H9 (cell line): Measurements from ENCODE around the gene TMEM117. TPM values are rescaled to one million over a fixed set of nuclear protein-coding genes. Genes with fewer than 3 reads are reported as not detected.

Source experiments
- DNase-seq: peaks from one replicate; pipeline ENCODE4 v3.0.0-alpha.2; 2017
- H2AFZ ChIP-seq: one replicate; pipeline ENCODE4 v1.6.1; 2013; ENCODE audit warnings: mild to moderate bottlenecking, low read length, control low read depth, moderate library complexity
- H2AK5ac ChIP-seq: 2 replicates; pipeline ENCODE4 v1.6.1; 2013; ENCODE audit warnings: low read length, control low read depth, mixed read lengths; ENCODE audit not compliant: insufficient read length
- H2BK120ac ChIP-seq: one replicate; pipeline ENCODE4 v1.6.1; 2013; ENCODE audit warnings: low read depth, mild to moderate bottlenecking, low read length, control low read depth, inconsistent platforms; ENCODE audit not compliant: poor library complexity, severe bottlenecking
- H2BK12ac ChIP-seq: 2 replicates; pipeline ENCODE4 v1.6.1; 2013; ENCODE audit warnings: low read length, control low read depth, mixed read lengths, low read depth; ENCODE audit not compliant: insufficient read length
- H2BK15ac ChIP-seq: 2 replicates; pipeline ENCODE4 v1.6.1; 2013; ENCODE audit warnings: low read depth, low read length, control low read depth
- H2BK20ac ChIP-seq: one replicate; pipeline ENCODE4 v1.6.1; 2013; ENCODE audit warnings: low read depth, mild to moderate bottlenecking, low read length, control low read depth, inconsistent platforms; ENCODE audit not compliant: poor library complexity, severe bottlenecking
- H2BK5ac ChIP-seq: 2 replicates; pipeline ENCODE4 v1.6.1; 2013; ENCODE audit warnings: low read length, control low read depth, mixed read lengths; ENCODE audit not compliant: insufficient read length
- H3K14ac ChIP-seq: 2 replicates; pipeline ENCODE4 v1.6.1; 2013; ENCODE audit warnings: low read length, control low read depth; ENCODE audit not compliant: insufficient read depth
- H3K18ac ChIP-seq: 2 replicates; pipeline ENCODE4 v1.6.1; 2013; ENCODE audit warnings: low read depth, mild to moderate bottlenecking, mixed read lengths, low read length, control low read depth; ENCODE audit not compliant: insufficient read length
- H3K23ac ChIP-seq: 2 replicates; pipeline ENCODE4 v1.6.1; 2013; ENCODE audit warnings: low read length, control low read depth, mixed read lengths, low read depth; ENCODE audit not compliant: insufficient read length
- H3K23me2 ChIP-seq: 2 replicates; pipeline ENCODE4 v1.6.1; 2013; ENCODE audit warnings: low read depth, mild to moderate bottlenecking, mixed read lengths, low read length, control low read depth; ENCODE audit not compliant: insufficient read length, poor library complexity, severe bottlenecking
- H3K27ac ChIP-seq: 2 replicates; pipeline ENCODE4 v1.5.1; 2013; ENCODE audit warnings: low read length, control low read depth, mixed read lengths, low read depth; ENCODE audit not compliant: insufficient read length
- H3K27me3 ChIP-seq: 2 replicates; pipeline ENCODE4 v1.6.1; 2013; ENCODE audit warnings: low read length, control low read depth, inconsistent platforms; ENCODE audit not compliant: insufficient read depth
- H3K4ac ChIP-seq: 2 replicates; pipeline ENCODE4 v1.6.1; 2013; ENCODE audit warnings: low read depth, mild to moderate bottlenecking, control low read depth, inconsistent platforms, low read length, moderate library complexity
- H3K4me1 ChIP-seq: 2 replicates; pipeline ENCODE4 v1.6.1; 2013; ENCODE audit warnings: low read length, control low read depth, inconsistent platforms; ENCODE audit not compliant: insufficient read depth
- H3K4me2 ChIP-seq: 2 replicates; pipeline ENCODE4 v1.6.1; 2013; ENCODE audit warnings: low read length, control low read depth, mixed read lengths; ENCODE audit not compliant: insufficient read length, insufficient read depth
- H3K56ac ChIP-seq: 2 replicates; pipeline ENCODE4 v1.6.1; 2013; ENCODE audit warnings: low read depth, mild to moderate bottlenecking, mixed read lengths, low read length, control low read depth; ENCODE audit not compliant: insufficient read length
- H3K79me1 ChIP-seq: 2 replicates; pipeline ENCODE4 v1.6.1; 2013; ENCODE audit warnings: low read depth, mild to moderate bottlenecking, moderate library complexity, low read length, control low read depth, inconsistent platforms; ENCODE audit not compliant: insufficient read depth, poor library complexity, severe bottlenecking
- H3K79me2 ChIP-seq: 2 replicates; pipeline ENCODE4 v1.6.1; 2013; ENCODE audit warnings: low read length, control low read depth, inconsistent platforms; ENCODE audit not compliant: insufficient read depth
- H3K9ac ChIP-seq: 2 replicates; pipeline ENCODE4 v1.6.1; 2013; ENCODE audit warnings: low read length, control low read depth, mixed read lengths; ENCODE audit not compliant: insufficient read length; ENCODE audit errors: extremely low read depth
- H3K9me3 ChIP-seq: one replicate; pipeline ENCODE4 v1.6.1; 2013; ENCODE audit warnings: low read depth, low read length, inconsistent platforms; ENCODE audit not compliant: control insufficient read depth
- H3T11ph ChIP-seq: one replicate; pipeline ENCODE4 v1.6.1; 2013; ENCODE audit warnings: mild to moderate bottlenecking, low read length, control low read depth, inconsistent platforms
- H4K20me1 ChIP-seq: one replicate; pipeline ENCODE4 v1.6.1; 2013; ENCODE audit not compliant: control insufficient read depth, insufficient read length, insufficient read depth
- H4K5ac ChIP-seq: 2 replicates; pipeline ENCODE4 v1.6.1; 2013; ENCODE audit warnings: low read depth, mild to moderate bottlenecking, mixed read lengths, low read length, control low read depth; ENCODE audit not compliant: insufficient read length
- H4K8ac ChIP-seq: replicated peaks from 2 replicates; pipeline ENCODE4 v1.6.1; 2013; ENCODE audit warnings: low read length, control low read depth, mixed read lengths, low read depth; ENCODE audit not compliant: insufficient read length
- H4K91ac ChIP-seq: 2 replicates; pipeline ENCODE4 v1.6.1; 2013; ENCODE audit warnings: low read depth, mild to moderate bottlenecking, moderate library complexity, mixed read lengths, low read length, control low read depth; ENCODE audit not compliant: insufficient read length
- H3K27ac Mint-ChIP-seq, 3 experiments: 2 replicates in 2 of 3; 3 replicates in 1 of 3; pipeline ENCODE4 v1.8.0; 2020 to 2021; ENCODE audit warnings: mixed read lengths in 3 of 3, mild to moderate bottlenecking in 1 of 3, moderate library complexity in 1 of 3
- H3K27me3 Mint-ChIP-seq: 2 replicates; pipeline ENCODE4 v1.8.0; 2021; ENCODE audit warnings: low read depth, mild to moderate bottlenecking, moderate library complexity, mixed read lengths
- H3K36me3 Mint-ChIP-seq, 3 experiments: 2 replicates in 2 of 3; 3 replicates in 1 of 3; pipeline ENCODE4 v1.8.0; 2020 to 2021; ENCODE audit warnings: low read depth in 3 of 3, mixed read lengths in 3 of 3; ENCODE audit not compliant: insufficient read depth in 1 of 3
- H3K4me1 Mint-ChIP-seq, 2 experiments: 2 replicates each; pipeline ENCODE4 v1.8.0; 2020; ENCODE audit warnings: mixed read lengths in 2 of 2
- H3K4me3 Mint-ChIP-seq, 2 experiments: 2 replicates in 1 of 2; 3 replicates in 1 of 2; pipeline ENCODE4 v1.8.0; 2020 to 2021; ENCODE audit warnings: mild to moderate bottlenecking in 2 of 2, mixed read lengths in 2 of 2, moderate library complexity in 1 of 2
- H3K9me3 Mint-ChIP-seq, 2 experiments: 2 replicates in 1 of 2; 3 replicates in 1 of 2; pipeline ENCODE4 v1.8.0; 2020; ENCODE audit warnings: mild to moderate bottlenecking in 2 of 2, mixed read lengths in 2 of 2, moderate library complexity in 1 of 2
- WGBS: extraction: QIAGEN DNeasy Blood & Tissue Kit; methylation state at CpG from one replicate; pipeline ENCODE4 v1.1.7; 2013; ENCODE audit warnings: missing lambda C conversion rate, low lambda C conversion rate, mixed read lengths; ENCODE audit not compliant: insufficient read length; ENCODE audit errors: extremely low coverage; 5-methylcytosine and 5-hydroxymethylcytosine counted together
- total RNA-seq: library from RNA; stranded (reverse); gene quantifications from 2 replicates; pipeline ENCODE4 v1.2.1, GENCODE V29; 2021
- TF ChIP-seq, protein P1 (sequence below): fragments of 200-600 bp; sonication (generic); conservative IDR thresholded peaks from 3 replicates; pipeline ENCODE4 v1.8.0; 2021; ENCODE audit warnings: antibody characterized with exemption, mild to moderate bottlenecking

The TMEM117 gene
- total RNA-seq, 1 experiment from 2014 or later = 1.7 TPM

- no peak overlapping the region for H3K27ac Mint-ChIP-seq
- no peaks in the 10 kb centered on the region for H3K27me3 ChIP-seq
- no peaks in the 10 kb centered on the region for H3K27me3 Mint-ChIP-seq
- no peaks in the 10 kb centered on the region for H3K9me3 ChIP-seq
- no peak overlapping the region for H3K56ac ChIP-seq
- no peak overlapping the region for H4K5ac ChIP-seq
- no peak overlapping the region for H2AFZ ChIP-seq
- H3K79me1 ChIP-seq = no peaks in the 10 kb centered on the region
- no peaks in the 10 kb centered on the region for H3K36me3 Mint-ChIP-seq
- no peak overlapping the region for H2BK5ac ChIP-seq
- H4K20me1 ChIP-seq = no peaks in the 10 kb centered on the region
- H3K18ac ChIP-seq = no peak overlapping the region
- H3K4me2 ChIP-seq = no peak overlapping the region
- no peak overlapping the region for H3K27ac ChIP-seq
- H3K23ac ChIP-seq = no peak overlapping the region
- no CpG with 5 or more reads among the region's 2 CpGs for WGBS
- TF ChIP-seq, protein P1, sequence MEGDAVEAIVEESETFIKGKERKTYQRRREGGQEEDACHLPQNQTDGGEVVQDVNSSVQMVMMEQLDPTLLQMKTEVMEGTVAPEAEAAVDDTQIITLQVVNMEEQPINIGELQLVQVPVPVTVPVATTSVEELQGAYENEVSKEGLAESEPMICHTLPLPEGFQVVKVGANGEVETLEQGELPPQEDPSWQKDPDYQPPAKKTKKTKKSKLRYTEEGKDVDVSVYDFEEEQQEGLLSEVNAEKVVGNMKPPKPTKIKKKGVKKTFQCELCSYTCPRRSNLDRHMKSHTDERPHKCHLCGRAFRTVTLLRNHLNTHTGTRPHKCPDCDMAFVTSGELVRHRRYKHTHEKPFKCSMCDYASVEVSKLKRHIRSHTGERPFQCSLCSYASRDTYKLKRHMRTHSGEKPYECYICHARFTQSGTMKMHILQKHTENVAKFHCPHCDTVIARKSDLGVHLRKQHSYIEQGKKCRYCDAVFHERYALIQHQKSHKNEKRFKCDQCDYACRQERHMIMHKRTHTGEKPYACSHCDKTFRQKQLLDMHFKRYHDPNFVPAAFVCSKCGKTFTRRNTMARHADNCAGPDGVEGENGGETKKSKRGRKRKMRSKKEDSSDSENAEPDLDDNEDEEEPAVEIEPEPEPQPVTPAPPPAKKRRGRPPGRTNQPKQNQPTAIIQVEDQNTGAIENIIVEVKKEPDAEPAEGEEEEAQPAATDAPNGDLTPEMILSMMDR = no peak
- no peak overlapping the region for H2AK5ac ChIP-seq
- DNase-seq = no peak
- no peak overlapping the region for H3K9ac ChIP-seq
- H3T11ph ChIP-seq = no peak overlapping the region
- H2BK20ac ChIP-seq = no peak overlapping the region
- H3K23me2 ChIP-seq = no peaks in the 10 kb centered on the region
- H3K9me3 Mint-ChIP-seq = no peaks in the 10 kb centered on the region
- H3K79me2 ChIP-seq = no peaks in the 10 kb centered on the region
- H2BK15ac ChIP-seq = no peak overlapping the region
- no peak overlapping the region for H2BK120ac ChIP-seq
- no peak overlapping the region for H4K91ac ChIP-seq
- no peak overlapping the region for H3K14ac ChIP-seq
- H3K4me3 Mint-ChIP-seq = no peak overlapping the region
- no peaks in the 10 kb centered on the region for H3K4me1 ChIP-seq
- no peak overlapping the region for H3K4ac ChIP-seq
- H4K8ac ChIP-seq = no peak overlapping the region
- peaks cover 0 to 5% of the 10 kb centered on the region in 2 experiments; a peak in 2 of 4 replicates for H3K4me1 Mint-ChIP-seq
- no peak overlapping the region for H2BK12ac ChIP-seq
Measured at GRCh38 chr12:43883311-43883710, 47.4 kb downstream of the TMEM117 start.
